Natural killer cell treated with Interleukin-12 subunit alpha and Interleukin-12 subunit beta and Interleukin-15 and Interleukin-18, amount 100 ng/mL, for 72 hours (primary cell): ENCODE data around the gene MACROD2. TPM values are rescaled to one million over a fixed set of nuclear protein-coding genes. Genes with fewer than 3 reads are reported as not detected.

Source experiments
- ATAC-seq, 2 donors: fragments of 150-1000 bp; cut with Tn5 transposase in 1 of 2; sonication (Bioruptor Pico), chemical (Tn5 transposase) in 1 of 2; 2 replicates each; pipeline ENCODE4 v1.10.0; 2021
- DNase-seq: peaks from one replicate; pipeline ENCODE4 v3.0.0; 2022; ENCODE audit warnings: low spot score
- H3K27ac Mint-ChIP-seq, 2 donors: 1 replicate in 1 of 2; 2 replicates in 1 of 2; pipeline ENCODE4 v1.8.0; 2022; ENCODE audit warnings: mixed read lengths in 2 of 2, mild to moderate bottlenecking in 1 of 2, moderate library complexity in 1 of 2
- H3K27me3 Mint-ChIP-seq, 2 donors: 1 replicate in 1 of 2; 2 replicates in 1 of 2; pipeline ENCODE4 v1.8.0; 2022; ENCODE audit warnings: mixed read lengths in 2 of 2
- H3K36me3 Mint-ChIP-seq: one replicate; pipeline ENCODE4 v1.8.0; 2022; ENCODE audit warnings: mixed read lengths
- H3K4me1 Mint-ChIP-seq, 2 donors: 1 replicate in 1 of 2; 2 replicates in 1 of 2; pipeline ENCODE4 v1.8.0; 2022; ENCODE audit warnings: low read depth in 2 of 2, mixed read lengths in 2 of 2, mild to moderate bottlenecking in 1 of 2
- H3K4me3 Mint-ChIP-seq: one replicate; pipeline ENCODE4 v1.8.0; 2022; ENCODE audit warnings: mixed read lengths
- H3K9me3 Mint-ChIP-seq: 2 replicates; pipeline ENCODE4 v1.8.0; 2022; ENCODE audit warnings: mixed read lengths
- total RNA-seq, 2 donors: library from RNA; stranded (reverse); gene quantifications; one replicate each; pipeline ENCODE4 v1.2.3, GENCODE V29; 2022

The MACROD2 gene
- total RNA-seq, 2 donors from 2014 or later = not detected

GRCh38 chr20:15235471-15236198 lies 1240.3 kb downstream of the MACROD2 start:
- peaks cover 6% of the 10 kb centered on the region for H3K9me3 Mint-ChIP-seq
- no peak for DNase-seq
- no peak overlapping the region for H3K4me3 Mint-ChIP-seq
- no peak for ATAC-seq
- H3K27me3 Mint-ChIP-seq = no peaks in the 10 kb centered on the region
- no peaks in the 10 kb centered on the region for H3K36me3 Mint-ChIP-seq
- no peak overlapping the region for H3K27ac Mint-ChIP-seq
- no peaks in the 10 kb centered on the region for H3K4me1 Mint-ChIP-seq

DNA sequence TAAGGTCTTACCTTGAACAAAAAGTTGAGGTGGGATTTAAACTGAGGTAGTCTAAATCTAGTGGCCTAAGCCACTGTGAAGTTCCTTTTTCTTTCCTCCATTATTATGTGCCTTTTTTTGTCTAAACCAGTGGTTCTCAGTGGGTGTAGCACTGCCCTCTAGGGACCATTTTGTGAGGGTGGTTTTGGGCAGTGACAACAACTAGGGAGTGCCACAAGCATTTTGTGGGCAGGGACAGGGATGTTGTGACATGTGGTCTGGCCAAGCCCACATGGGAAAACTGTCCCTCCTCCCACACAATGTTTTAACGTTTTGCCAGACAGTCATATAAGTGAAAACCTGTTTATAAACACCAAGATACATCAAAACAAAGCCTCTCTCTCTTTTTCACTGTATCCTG lies 1241.5 kb downstream of the MACROD2 start:
- DNase-seq (no peak), ATAC-seq (no peak)
- Mint-ChIP-seq H3K4me1 (no peaks in the 10 kb centered on the region), H3K27ac (no peak overlapping the region), H3K27me3 (no peaks in the 10 kb centered on the region), H3K4me3 (no peak overlapping the region), H3K36me3 (no peaks in the 10 kb centered on the region), H3K9me3 (peaks cover 6% of the 10 kb centered on the region)

DNA sequence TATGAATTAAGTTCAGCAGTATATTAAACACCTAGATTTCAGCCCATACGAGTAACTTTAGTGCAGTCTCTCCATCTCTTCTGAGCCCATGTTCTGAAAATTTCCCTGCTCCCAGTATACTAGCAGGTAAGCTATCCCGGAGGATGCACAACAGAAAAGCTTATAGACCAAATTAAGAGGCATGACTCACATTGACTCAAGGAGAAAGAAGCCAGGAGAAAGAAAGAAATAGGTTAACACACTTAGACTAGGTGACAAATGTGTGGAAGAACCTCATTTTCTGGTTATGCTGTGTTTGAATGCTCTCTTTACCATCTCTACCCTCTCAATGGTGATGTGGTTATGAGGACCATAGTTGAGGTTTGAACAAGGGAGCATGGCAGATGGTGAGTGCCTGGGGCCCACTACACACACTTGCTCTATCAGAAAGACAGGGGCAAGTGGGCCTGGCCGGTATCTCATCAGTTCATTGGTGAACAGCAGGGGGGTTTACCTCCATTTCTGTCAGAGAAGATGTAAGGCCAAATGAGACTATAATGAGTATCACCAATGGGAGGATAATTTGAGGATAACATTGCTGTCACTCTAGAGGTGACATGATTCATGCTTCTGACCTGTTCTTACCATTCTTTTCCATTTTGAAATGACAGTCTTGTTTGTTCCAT lies 1244.4 kb downstream of the MACROD2 start:
- Mint-ChIP-seq H3K4me1 (no peaks in the 10 kb centered on the region), H3K27ac (no peak overlapping the region), H3K4me3 (no peak overlapping the region), H3K9me3 (peaks cover 8% of the 10 kb centered on the region), H3K27me3 (no peaks in the 10 kb centered on the region), H3K36me3 (no peaks in the 10 kb centered on the region)
- ATAC-seq (no peak), DNase-seq (no peak)

GRCh38 chr20:15240801-15241200 lies 1245.5 kb downstream of the MACROD2 start:
- Mint-ChIP-seq H3K27ac (no peak overlapping the region), H3K4me3 (no peak overlapping the region)
- DNase-seq = no peak

DNA sequence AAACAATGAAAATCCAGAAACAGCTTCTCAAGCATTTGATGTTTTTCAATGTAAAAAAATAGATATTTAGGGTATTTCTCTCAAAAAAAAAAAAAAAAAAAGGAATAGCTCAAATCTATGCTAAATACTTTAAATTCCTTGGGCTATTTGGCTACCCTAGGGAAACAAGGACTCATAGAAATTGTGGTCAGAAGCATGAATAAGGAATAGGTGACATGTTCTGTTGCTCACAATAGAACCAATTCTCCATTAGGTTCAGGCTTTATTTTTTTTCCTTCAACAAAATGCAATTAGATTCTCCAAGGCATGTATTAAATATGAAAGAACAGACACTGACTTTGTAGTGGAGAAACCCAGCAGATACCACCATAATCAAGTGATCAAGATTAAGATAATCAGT lies 1246.4 kb downstream of the MACROD2 start:
- peaks cover 8% of the 10 kb centered on the region for H3K9me3 Mint-ChIP-seq
- no peak overlapping the region for H3K4me3 Mint-ChIP-seq
- DNase-seq (no peak), ATAC-seq (no peak)
- no peak overlapping the region for H3K27ac Mint-ChIP-seq
- H3K36me3 Mint-ChIP-seq = no peaks in the 10 kb centered on the region
- H3K27me3 Mint-ChIP-seq = no peaks in the 10 kb centered on the region
- H3K4me1 Mint-ChIP-seq = no peaks in the 10 kb centered on the region

More at GRCh38 chr20:15240801-15241200, 1245.5 kb downstream of the MACROD2 start:
- no peaks in the 10 kb centered on the region for H3K36me3 Mint-ChIP-seq
- peaks cover 8% of the 10 kb centered on the region for H3K9me3 Mint-ChIP-seq
- H3K27me3 Mint-ChIP-seq = no peaks in the 10 kb centered on the region
- no peaks in the 10 kb centered on the region for H3K4me1 Mint-ChIP-seq
- no peak for ATAC-seq

GRCh38 chr20:15242773-15243172 lies 1247.5 kb downstream of the MACROD2 start:
- ATAC-seq = no peak
- Mint-ChIP-seq H3K4me1 (no peaks in the 10 kb centered on the region), H3K27me3 (no peaks in the 10 kb centered on the region), H3K4me3 (no peak overlapping the region), H3K27ac (no peak overlapping the region), H3K36me3 (no peaks in the 10 kb centered on the region), H3K9me3 (peaks cover 5% of the 10 kb centered on the region)
- DNase-seq = no peak

DNA sequence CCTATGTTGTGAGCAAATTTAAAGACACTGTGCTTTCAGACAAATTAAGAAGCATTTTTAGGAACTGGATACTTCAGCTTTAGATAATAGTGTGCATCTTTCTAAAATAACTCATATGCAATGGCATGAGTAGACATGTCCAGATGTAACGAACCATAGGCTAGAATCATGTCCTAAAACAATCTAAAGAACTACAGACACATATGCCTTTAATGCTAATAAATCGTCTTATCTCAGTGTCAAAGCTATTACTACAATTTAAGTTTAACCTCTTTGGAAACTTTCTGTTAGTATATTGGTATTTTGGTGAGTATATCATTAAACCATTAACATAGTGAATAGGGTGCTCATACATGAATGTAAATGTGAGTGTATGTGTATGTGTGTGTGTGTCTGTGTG lies 1250.6 kb downstream of the MACROD2 start:
- Mint-ChIP-seq H3K27me3 (no peaks in the 10 kb centered on the region), H3K4me1 (no peaks in the 10 kb centered on the region), H3K4me3 (no peak overlapping the region), H3K27ac (no peak overlapping the region), H3K36me3 (peaks cover 6% of the 10 kb centered on the region), H3K9me3 (peaks cover 10% of the 10 kb centered on the region)
- ATAC-seq (no peak), DNase-seq (no peak)

DNA sequence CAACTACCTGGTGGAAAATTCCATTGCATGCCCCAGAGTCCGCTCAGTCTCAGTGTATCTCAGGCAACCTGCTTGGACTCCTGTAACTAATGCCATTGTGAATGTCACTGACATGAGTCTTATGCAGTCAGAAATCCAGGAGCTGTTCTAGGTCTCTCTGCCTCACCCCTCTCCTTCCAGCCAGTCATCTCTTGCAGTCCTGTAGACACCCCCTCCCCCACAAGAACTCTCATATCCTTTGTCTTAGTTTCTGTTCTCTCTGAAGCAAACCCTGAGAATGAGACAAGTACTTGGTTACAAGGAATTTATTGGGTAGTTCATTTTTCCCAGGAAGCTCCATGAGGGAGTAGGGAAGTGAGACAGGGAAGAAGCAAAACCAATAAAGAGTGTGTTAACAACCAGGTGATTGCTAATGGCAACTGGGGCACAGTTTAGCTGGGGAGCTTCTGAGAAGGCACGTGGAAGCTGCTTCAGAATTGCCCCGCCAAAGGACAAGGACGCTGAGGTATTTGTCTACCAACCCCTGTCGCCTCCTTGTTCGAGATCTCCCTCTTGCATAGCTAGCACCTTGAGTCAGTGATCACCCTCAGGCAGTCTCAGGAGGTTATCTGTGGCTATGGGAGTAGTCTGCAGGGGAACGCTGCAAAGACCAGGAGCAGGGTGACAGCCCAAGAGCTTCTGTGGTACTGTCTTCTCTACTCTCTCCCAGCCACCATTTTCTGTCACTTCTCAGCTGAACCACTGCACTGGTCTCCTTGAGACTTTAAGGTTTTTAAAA lies 1253.5 kb downstream of the MACROD2 start:
- no peak for ATAC-seq
- Mint-ChIP-seq H3K27ac (no peak overlapping the region), H3K4me1 (no peaks in the 10 kb centered on the region), H3K36me3 (peaks cover 6% of the 10 kb centered on the region), H3K27me3 (no peaks in the 10 kb centered on the region), H3K4me3 (no peak overlapping the region), H3K9me3 (peaks cover 8% of the 10 kb centered on the region)
- DNase-seq = no peak

DNA sequence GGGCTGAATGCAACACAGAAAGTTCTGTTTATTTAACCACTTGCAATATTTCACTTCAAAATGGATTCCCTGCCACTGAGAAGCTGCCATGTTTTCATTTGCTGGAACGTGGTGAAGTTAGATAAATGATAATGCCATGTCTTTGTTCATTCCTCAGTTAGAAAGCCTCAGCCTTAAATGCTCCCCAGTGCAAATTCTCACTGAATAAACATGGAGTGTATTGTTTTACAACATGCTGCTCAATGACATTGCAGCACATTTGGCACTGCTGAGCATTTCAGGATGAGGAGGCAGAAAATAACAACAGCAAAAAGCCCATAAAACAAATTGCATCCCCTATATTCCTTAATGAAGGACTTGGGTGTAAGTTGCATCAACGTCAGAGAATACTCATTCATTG lies 1255.9 kb downstream of the MACROD2 start:
- ATAC-seq (no peak), DNase-seq (no peak)
- H3K36me3 Mint-ChIP-seq = peaks cover 6% of the 10 kb centered on the region
- H3K4me3 Mint-ChIP-seq = no peak overlapping the region
- H3K4me1 Mint-ChIP-seq = no peaks in the 10 kb centered on the region
- H3K27me3 Mint-ChIP-seq = no peaks in the 10 kb centered on the region
- H3K27ac Mint-ChIP-seq = no peak overlapping the region
- peaks cover 12% of the 10 kb centered on the region for H3K9me3 Mint-ChIP-seq

GRCh38 chr20:15252304-15252703 lies 1257.0 kb downstream of the MACROD2 start:
- Mint-ChIP-seq H3K9me3 (peaks cover 12% of the 10 kb centered on the region), H3K27ac (no peak overlapping the region), H3K4me1 (no peaks in the 10 kb centered on the region), H3K4me3 (no peak overlapping the region), H3K36me3 (peaks cover 6% of the 10 kb centered on the region), H3K27me3 (no peaks in the 10 kb centered on the region)
- ATAC-seq (no peak), DNase-seq (no peak)

DNA sequence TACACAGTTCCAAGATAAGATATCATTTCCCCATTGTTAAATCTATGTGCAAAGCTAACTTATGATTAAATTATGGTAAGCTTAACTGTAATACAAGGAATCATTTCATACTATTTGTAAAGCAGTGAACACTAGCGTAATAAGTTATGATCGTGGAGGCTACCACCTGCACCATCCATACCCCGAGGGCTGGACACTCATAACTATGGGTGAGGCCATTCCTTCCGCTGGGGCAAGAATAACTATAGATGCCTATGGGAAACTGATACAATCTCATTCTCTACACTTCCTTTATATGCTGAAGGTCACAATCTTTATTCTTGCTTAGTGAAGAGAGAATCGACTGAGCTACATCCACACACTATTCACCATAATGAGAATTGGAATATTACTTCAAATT lies 1258.1 kb downstream of the MACROD2 start:
- no peak overlapping the region for H3K27ac Mint-ChIP-seq
- no peak for ATAC-seq
- no peaks in the 10 kb centered on the region for H3K27me3 Mint-ChIP-seq
- DNase-seq = no peak
- H3K36me3 Mint-ChIP-seq = peaks cover 1% of the 10 kb centered on the region
- no peaks in the 10 kb centered on the region for H3K4me1 Mint-ChIP-seq
- H3K4me3 Mint-ChIP-seq = no peak overlapping the region
- H3K9me3 Mint-ChIP-seq = peaks cover 7% of the 10 kb centered on the region

GRCh38 chr20:15256676-15257568 lies 1261.6 kb downstream of the MACROD2 start:
- no peaks in the 10 kb centered on the region for H3K4me1 Mint-ChIP-seq
- no peak overlapping the region for H3K4me3 Mint-ChIP-seq
- no peaks in the 10 kb centered on the region for H3K27me3 Mint-ChIP-seq

GRCh38 chr20:15257569-15257870 lies 1262.2 kb downstream of the MACROD2 start:
- peaks cover 6% of the 10 kb centered on the region for H3K9me3 Mint-ChIP-seq
- no peaks in the 10 kb centered on the region for H3K4me1 Mint-ChIP-seq
- DNase-seq = no peak
- no peak overlapping the region for H3K4me3 Mint-ChIP-seq
- no peaks in the 10 kb centered on the region for H3K36me3 Mint-ChIP-seq
- H3K27ac Mint-ChIP-seq = no peak overlapping the region
- H3K27me3 Mint-ChIP-seq = no peaks in the 10 kb centered on the region
- no peak for ATAC-seq

More at GRCh38 chr20:15256676-15257568, 1261.6 kb downstream of the MACROD2 start:
- Mint-ChIP-seq H3K9me3 (peaks cover 4% of the 10 kb centered on the region), H3K36me3 (no peaks in the 10 kb centered on the region), H3K27ac (no peak overlapping the region)
- no peak for DNase-seq
- no peak for ATAC-seq
